HG02571 (cell line): ENCODE measurements around the gene RIF1.

Experiments used
- ATAC-seq: cut with Tn5 transposase; IDR thresholded peaks from one replicate; pipeline ENCODE4 v1.9.1; 2021; ENCODE audit warnings: mild to moderate bottlenecking, moderate library complexity; ENCODE audit not compliant: unreplicated experiment

RIF1 gene

DNA sequence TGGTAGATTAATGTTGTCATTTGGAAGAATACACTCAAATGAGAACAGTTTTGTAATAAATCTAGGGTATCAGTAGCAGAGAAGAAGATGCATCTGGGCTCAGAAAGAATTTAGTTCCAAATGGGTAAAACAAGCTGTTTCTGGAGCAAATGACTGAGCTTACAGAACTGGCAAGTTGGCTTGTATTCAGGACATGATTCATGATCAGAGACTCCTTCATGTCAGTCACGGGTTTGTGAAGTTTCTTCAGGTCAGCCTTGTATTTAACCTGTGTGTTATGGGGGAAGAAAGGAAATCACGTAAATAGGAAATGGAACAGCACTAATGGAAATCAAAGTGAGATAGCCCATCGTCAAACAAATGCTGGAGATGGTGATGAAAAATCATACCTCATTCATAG is 109.1 kb downstream of the RIF1 start:
- no peak for ATAC-seq

DNA sequence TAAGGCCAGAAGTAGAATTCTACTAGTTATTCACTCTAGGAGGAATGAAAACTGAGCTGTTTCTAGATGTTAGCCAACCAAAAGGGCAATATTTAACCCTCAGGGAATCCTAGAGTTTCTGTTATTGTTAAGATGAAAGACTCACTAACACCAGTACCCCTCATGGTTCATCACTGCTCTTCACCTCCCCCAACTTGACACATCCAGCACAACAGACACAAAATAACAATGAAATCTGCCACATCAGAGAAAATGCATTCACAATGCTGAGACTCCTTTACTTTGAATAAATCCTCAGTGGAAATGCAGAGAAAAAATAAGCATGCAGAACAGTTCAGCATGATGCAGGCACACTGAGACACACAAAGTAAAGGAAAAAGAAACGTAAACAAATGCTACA is 111.3 kb downstream of the RIF1 start:
- no peak for ATAC-seq

DNA sequence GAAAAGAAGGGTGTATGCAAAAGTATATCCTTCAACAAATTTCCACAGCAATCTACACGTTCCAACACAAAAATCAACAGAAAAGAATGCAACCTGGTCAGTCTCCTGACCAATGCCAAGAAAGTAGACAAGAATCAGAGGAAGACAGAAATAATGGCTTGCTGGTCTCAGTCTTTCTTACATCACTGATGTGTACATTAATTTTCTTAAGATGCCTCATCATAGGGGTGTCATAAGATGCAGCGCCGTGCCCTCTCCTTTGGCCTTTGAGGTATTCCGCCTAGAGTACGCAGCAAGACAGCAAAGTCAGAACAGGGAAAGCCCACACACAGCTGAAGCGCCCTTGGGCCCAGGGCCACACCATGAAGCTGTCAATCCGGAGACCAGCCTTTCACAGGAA is 112.9 kb downstream of the RIF1 start:
- no peak for ATAC-seq

DNA sequence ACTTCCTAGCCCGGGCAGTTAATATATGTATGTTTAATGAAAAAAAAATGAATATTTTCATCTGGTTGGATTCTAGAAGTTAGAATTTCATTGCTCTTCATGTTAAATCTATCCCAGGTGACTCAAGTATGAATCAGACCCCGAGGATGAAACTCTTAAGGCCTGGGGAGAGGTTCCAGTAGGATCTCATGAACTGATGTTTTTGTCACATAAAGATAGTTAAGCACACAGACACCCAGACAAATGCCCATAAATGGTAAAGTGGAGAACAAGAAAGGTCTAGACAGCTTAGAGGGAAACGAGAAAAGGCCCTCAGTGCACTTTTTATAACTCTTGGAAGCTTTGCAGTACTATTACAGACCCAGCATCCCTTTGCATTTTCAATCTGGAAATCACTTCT is 114.1 kb downstream of the RIF1 start:
- ATAC-seq = no peak

DNA sequence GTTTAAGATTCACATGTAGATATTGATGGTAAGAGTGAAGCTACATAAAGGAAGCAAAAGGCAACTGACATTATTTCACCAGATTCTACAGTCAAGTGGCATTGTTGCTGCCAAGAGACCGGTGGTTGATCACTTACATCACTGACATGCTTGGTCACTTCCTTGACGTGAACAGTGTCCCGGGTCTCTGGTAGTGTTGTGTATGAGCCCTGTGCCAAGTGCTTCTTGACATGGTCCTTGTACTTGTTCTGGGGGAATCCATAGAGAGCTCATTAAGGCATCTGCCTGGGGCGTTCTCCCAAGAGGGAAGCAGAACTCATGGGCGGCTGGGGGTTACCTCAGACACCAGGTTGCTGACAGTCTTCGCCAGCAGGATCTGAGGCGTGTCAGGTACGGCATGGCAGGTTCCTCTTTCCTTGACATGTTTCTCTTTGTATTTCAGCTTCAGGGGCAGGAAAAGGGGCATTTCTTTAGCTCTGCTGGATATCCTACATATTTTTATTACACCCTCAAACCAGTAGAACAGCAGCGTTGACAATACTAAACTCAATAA is 116.2 kb downstream of the RIF1 start:
- no peak for ATAC-seq

DNA sequence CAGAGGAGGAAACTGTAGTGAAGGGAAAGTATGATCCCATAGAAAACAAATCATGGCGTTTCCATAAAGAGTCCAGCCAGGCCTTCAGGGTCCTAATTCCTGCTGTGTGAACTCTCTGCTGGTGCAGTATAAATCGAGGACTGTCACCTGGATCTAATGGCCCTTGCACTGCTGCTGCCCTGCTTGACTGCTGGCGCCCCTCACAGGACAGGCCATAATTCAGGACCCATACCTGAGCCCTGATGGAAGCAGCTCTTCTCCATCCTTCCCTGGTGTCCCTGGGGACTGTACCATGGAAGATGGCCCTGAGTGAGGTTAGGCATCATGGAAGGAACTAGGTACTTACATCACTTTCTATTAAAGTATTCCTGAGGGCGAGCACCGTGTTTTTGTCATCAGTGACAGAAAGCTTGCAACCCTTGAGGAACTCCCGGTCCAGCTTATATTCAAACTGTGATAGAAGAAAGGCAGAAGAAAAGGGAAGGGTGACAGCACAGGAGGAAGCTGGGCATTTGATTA is 116.9 kb downstream of the RIF1 start:
- ATAC-seq = no peak
